ENCODE measurements around the gene NXT1. TPM values are rescaled to one million over a fixed set of nuclear protein-coding genes. Genes with fewer than 3 reads are reported as not detected.
"Not testable (repeated sequence)": the region's sequence is repeated elsewhere in the genome, so short reads cannot be mapped to it uniquely, and the experiment has no call there.

NXT1 gene
- total RNA-seq, 1 donor from 2014 or later = 17.9 TPM

DNA sequence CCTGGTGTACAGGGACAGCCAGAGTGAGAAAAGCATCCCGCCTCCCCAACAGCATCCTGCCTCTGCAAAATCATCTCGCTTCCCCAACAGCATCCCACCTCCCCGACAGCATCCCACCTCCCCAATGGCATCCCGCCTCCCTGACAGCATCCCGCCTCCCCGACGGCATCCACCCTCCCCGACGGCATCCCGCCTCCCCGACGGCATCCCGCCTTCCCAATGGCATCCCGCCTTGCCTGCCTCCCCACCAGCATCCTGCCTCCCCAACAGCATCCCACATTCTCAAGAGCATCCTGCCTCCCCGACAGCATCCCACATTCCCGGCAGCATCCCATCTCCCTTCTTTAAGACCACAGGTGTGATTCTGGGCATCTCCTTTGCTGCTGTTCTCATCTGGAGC lies 46.0 kb upstream of the NXT1 start:
- no peak for FAIRE-seq
- H3K79me2 ChIP-seq (ENCODE audit: insufficient read depth, low read length) = no peaks in the 10 kb centered on the region

GRCh38 chr20:23305098-23305497 lies 45.5 kb upstream of the NXT1 start:
- H2AFZ ChIP-seq (ENCODE audit: low read depth, low read length) = no peak overlapping the region
- TF ChIP-seq, protein P1, sequence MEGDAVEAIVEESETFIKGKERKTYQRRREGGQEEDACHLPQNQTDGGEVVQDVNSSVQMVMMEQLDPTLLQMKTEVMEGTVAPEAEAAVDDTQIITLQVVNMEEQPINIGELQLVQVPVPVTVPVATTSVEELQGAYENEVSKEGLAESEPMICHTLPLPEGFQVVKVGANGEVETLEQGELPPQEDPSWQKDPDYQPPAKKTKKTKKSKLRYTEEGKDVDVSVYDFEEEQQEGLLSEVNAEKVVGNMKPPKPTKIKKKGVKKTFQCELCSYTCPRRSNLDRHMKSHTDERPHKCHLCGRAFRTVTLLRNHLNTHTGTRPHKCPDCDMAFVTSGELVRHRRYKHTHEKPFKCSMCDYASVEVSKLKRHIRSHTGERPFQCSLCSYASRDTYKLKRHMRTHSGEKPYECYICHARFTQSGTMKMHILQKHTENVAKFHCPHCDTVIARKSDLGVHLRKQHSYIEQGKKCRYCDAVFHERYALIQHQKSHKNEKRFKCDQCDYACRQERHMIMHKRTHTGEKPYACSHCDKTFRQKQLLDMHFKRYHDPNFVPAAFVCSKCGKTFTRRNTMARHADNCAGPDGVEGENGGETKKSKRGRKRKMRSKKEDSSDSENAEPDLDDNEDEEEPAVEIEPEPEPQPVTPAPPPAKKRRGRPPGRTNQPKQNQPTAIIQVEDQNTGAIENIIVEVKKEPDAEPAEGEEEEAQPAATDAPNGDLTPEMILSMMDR (IDR thresholded peaks at IDR 0.05; ENCODE audit: insufficient read depth, low read depth, low read length) = no peak
- no peak for TF ChIP-seq EZH2 (IDR thresholded peaks at IDR 0.05; ENCODE audit: insufficient read depth, low read length)
- Mint-ChIP-seq H3K4me3 (ENCODE audit: unreplicated experiment) (no peak overlapping the region), H3K27ac (ENCODE audit: unreplicated experiment) (peak overlapping the region; percentile 5), H3K36me3 (ENCODE audit: low read depth, unreplicated experiment) (no peaks in the 10 kb centered on the region), H3K9me3 (ENCODE audit: unreplicated experiment) (peaks cover 5% of the 10 kb centered on the region), H3K4me1 (ENCODE audit: low read depth, unreplicated experiment) (peaks cover 11% of the 10 kb centered on the region), H3K27me3 (ENCODE audit: low read depth, unreplicated experiment) (peaks cover 38% of the 10 kb centered on the region)
- H3K9ac ChIP-seq (ENCODE audit: low read length) = no peak overlapping the region
- peak; percentile 38 for DNase-seq (ENCODE audit: low read depth)
- no peaks in the 10 kb centered on the region for H3K9me3 ChIP-seq (ENCODE audit: insufficient read depth, low read depth, low read length)
- no peaks in the 10 kb centered on the region for H3K27me3 ChIP-seq (ENCODE audit: insufficient read depth, low read length)
- H3K79me2 ChIP-seq (ENCODE audit: insufficient read depth, low read length) = no peaks in the 10 kb centered on the region
- H3K36me3 ChIP-seq (ENCODE audit: insufficient read depth, low read length) = no peaks in the 10 kb centered on the region
- H3K27ac ChIP-seq (ENCODE audit: low read depth, low read length) = no peak overlapping the region
- H3K4me1 ChIP-seq (ENCODE audit: insufficient read depth, low read length) = no peaks in the 10 kb centered on the region
- H4K20me1 ChIP-seq (ENCODE audit: insufficient read depth, low read length) = no peaks in the 10 kb centered on the region
- H3K4me3 ChIP-seq (ENCODE audit: insufficient read depth, low read depth, low read length) = no peak overlapping the region
- H3K4me2 ChIP-seq (ENCODE audit: low read length) = no peak overlapping the region
- peak; percentile 64 for FAIRE-seq

More for the DNA sequence above, 46.0 kb upstream of the NXT1 start:
- Histone ChIP-seq H3K27ac (ENCODE audit: low read depth, low read length) (no peak overlapping the region), H3K4me3 (ENCODE audit: insufficient read depth, low read depth, low read length) (no peak overlapping the region), H3K9me3 (ENCODE audit: insufficient read depth, low read depth, low read length) (no peaks in the 10 kb centered on the region), H4K20me1 (ENCODE audit: insufficient read depth, low read length) (no peaks in the 10 kb centered on the region), H3K9ac (ENCODE audit: low read length) (no peak overlapping the region), H3K36me3 (ENCODE audit: insufficient read depth, low read length) (no peaks in the 10 kb centered on the region), H3K4me1 (ENCODE audit: insufficient read depth, low read length) (no peaks in the 10 kb centered on the region), H3K4me2 (ENCODE audit: low read length) (no peak overlapping the region), H2AFZ (ENCODE audit: low read depth, low read length) (no peak overlapping the region), H3K27me3 (ENCODE audit: insufficient read depth, low read length) (no peaks in the 10 kb centered on the region)
- Mint-ChIP-seq H3K9me3 (ENCODE audit: unreplicated experiment) (peaks cover 2% of the 10 kb centered on the region), H3K4me3 (ENCODE audit: unreplicated experiment) (no peak overlapping the region), H3K27me3 (ENCODE audit: low read depth, unreplicated experiment) (peaks cover 33% of the 10 kb centered on the region), H3K27ac (ENCODE audit: unreplicated experiment) (peak overlapping the region; percentile 5), H3K4me1 (ENCODE audit: low read depth, unreplicated experiment) (peaks cover 11% of the 10 kb centered on the region), H3K36me3 (ENCODE audit: low read depth, unreplicated experiment) (no peaks in the 10 kb centered on the region)
- DNase-seq (ENCODE audit: low read depth) = no peak
- no peak for TF ChIP-seq EZH2 (IDR thresholded peaks at IDR 0.05; ENCODE audit: insufficient read depth, low read length)
- TF ChIP-seq, protein P1 (IDR thresholded peaks at IDR 0.05; ENCODE audit: insufficient read depth, low read depth, low read length) = no peak

DNA sequence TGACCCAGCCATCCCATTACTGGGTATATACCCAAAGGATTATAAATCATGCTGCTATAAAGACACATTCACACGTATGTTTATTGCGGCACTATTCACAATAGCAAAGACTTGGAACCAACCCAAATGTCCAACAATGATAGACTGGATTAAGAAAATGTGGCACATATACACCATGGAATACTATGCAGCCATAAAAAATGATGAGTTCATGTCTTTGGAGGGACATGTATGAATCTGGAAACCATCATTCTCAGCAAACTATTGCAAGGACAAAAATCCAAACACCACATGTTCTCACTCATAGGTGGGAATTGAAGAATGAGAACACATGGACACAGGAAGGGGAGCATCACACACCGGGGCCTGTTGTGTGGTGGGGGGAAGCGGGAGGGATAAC lies 43.2 kb upstream of the NXT1 start:
- H3K4me1 ChIP-seq (ENCODE audit: insufficient read depth, low read length); H2AFZ ChIP-seq (ENCODE audit: low read depth, low read length); H3K27me3 ChIP-seq (ENCODE audit: insufficient read depth, low read length); H3K27ac Mint-ChIP-seq (ENCODE audit: unreplicated experiment); H3K4me3 Mint-ChIP-seq (ENCODE audit: unreplicated experiment); H3K79me2 ChIP-seq (ENCODE audit: insufficient read depth, low read length); H3K36me3 ChIP-seq (ENCODE audit: insufficient read depth, low read length); H3K4me2 ChIP-seq (ENCODE audit: low read length); H3K9me3 Mint-ChIP-seq (ENCODE audit: unreplicated experiment); H4K20me1 ChIP-seq (ENCODE audit: insufficient read depth, low read length); H3K4me3 ChIP-seq (ENCODE audit: insufficient read depth, low read depth, low read length); FAIRE-seq; H3K27ac ChIP-seq (ENCODE audit: low read depth, low read length); H3K36me3 Mint-ChIP-seq (ENCODE audit: low read depth, unreplicated experiment); H3K9ac ChIP-seq (ENCODE audit: low read length); H3K9me3 ChIP-seq (ENCODE audit: insufficient read depth, low read depth, low read length); DNase-seq (ENCODE audit: low read depth): not testable (repeated sequence)
- Mint-ChIP-seq H3K27me3 (ENCODE audit: low read depth, unreplicated experiment) (peaks cover 22% of the 10 kb centered on the region), H3K4me1 (ENCODE audit: low read depth, unreplicated experiment) (peaks cover 14% of the 10 kb centered on the region)
